Activated T-cell treated with anti-CD3 and anti-CD28 coated beads, Interleukin-2, amount 50 U/mL, for 24 hours (primary cell): ENCODE measurements around the gene BIVM.
"Not testable (repeated sequence)": the region's sequence is repeated elsewhere in the genome, so short reads cannot be mapped to it uniquely, and the experiment has no call there.

Source experiments
- DNase-seq: peaks from one replicate; pipeline ENCODE4 v3.0.0-alpha.2; 2020
- H3K27ac Mint-ChIP-seq: 2 replicates; pipeline ENCODE4 v1.8.0; 2020; ENCODE audit warnings: mild to moderate bottlenecking, mixed read lengths
- H3K27me3 Mint-ChIP-seq: 2 replicates; pipeline ENCODE4 v1.8.0; 2020; ENCODE audit warnings: mixed read lengths
- H3K36me3 Mint-ChIP-seq: 2 replicates; pipeline ENCODE4 v1.8.0; 2020; ENCODE audit warnings: low read depth, mixed read lengths
- H3K4me1 Mint-ChIP-seq: 2 replicates; pipeline ENCODE4 v1.8.0; 2020; ENCODE audit warnings: low read depth, mixed read lengths
- H3K4me3 Mint-ChIP-seq: 2 replicates; pipeline ENCODE4 v1.8.0; 2020; ENCODE audit warnings: mild to moderate bottlenecking, moderate library complexity, mixed read lengths
- H3K9me3 Mint-ChIP-seq: 2 replicates; pipeline ENCODE4 v1.8.0; 2020; ENCODE audit warnings: mixed read lengths

BIVM gene

GRCh38 chr13:102774591-102775520 is 24.1 kb upstream of the BIVM start:
- peak overlapping the region; percentile 90 for H3K27ac Mint-ChIP-seq
- H3K4me1 Mint-ChIP-seq = peaks cover 60% of the 10 kb centered on the region
- peak overlapping the region; percentile 90 for H3K4me3 Mint-ChIP-seq
- H3K36me3 Mint-ChIP-seq = peaks cover 26% of the 10 kb centered on the region
- H3K9me3 Mint-ChIP-seq = no peaks in the 10 kb centered on the region
- DNase-seq = no peak
- no peaks in the 10 kb centered on the region for H3K27me3 Mint-ChIP-seq

- Mint-ChIP-seq H3K36me3 (peaks cover 32% of the 10 kb centered on the region), H3K9me3 (peaks cover 3% of the 10 kb centered on the region), H3K4me3 (no peak overlapping the region), H3K27ac (no peak overlapping the region), H3K4me1 (peaks cover 61% of the 10 kb centered on the region), H3K27me3 (no peaks in the 10 kb centered on the region)
- no peak for DNase-seq
Measured at GRCh38 chr13:102776271-102776670, 22.6 kb upstream of the BIVM start.

DNA sequence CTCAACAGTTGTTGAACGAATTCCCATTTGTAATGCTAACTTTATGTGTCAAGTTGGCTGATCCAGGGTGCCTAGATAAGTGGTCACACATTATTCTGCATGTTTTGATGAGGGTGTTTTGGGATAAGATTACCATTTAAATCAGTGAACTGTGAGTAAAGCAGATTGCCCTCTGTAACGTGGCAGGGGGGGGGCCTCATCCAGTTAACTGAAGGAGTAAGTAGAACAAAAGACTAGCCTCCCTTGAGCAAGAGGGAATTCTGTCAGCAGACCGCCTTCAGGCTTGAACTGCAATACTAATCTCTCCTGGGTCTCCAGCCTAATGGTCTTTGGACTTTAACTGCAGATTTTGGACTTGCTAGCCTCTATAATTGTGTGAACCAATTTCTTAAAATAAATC is 21.2 kb upstream of the BIVM start:
- Mint-ChIP-seq H3K9me3 (peaks cover 8% of the 10 kb centered on the region), H3K36me3 (peaks cover 33% of the 10 kb centered on the region), H3K27ac (no peak overlapping the region), H3K27me3 (no peaks in the 10 kb centered on the region), H3K4me1 (peaks cover 46% of the 10 kb centered on the region), H3K4me3 (no peak overlapping the region)
- DNase-seq = no peak

- no peak for DNase-seq
- Mint-ChIP-seq H3K4me1 (peaks cover 35% of the 10 kb centered on the region), H3K9me3 (peaks cover 8% of the 10 kb centered on the region), H3K4me3 (peak overlapping the region; percentile 55), H3K36me3 (peaks cover 31% of the 10 kb centered on the region), H3K27ac (peak overlapping the region; percentile 93), H3K27me3 (no peaks in the 10 kb centered on the region)
Measured at GRCh38 chr13:102779436-102780159, 19.3 kb upstream of the BIVM start.

DNA sequence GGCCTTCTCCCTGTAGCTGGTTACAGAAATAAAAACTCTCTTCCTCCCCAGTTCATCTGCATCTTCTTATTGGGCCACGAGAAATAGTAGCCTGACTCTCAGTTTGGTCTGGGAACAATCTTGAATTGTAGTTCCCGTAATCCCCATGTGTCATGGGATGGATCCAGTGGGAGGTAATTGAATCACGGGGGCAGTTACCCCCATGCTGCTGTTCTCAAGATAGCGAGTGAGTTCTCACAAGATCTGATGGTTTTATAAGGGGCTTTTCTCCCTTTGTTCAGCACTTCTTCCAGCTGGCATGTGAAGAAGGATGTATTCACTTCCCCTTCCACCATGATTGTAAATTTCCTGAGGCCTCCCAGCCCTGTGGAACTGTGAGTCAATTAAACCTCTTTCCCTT is 18.3 kb upstream of the BIVM start:
- DNase-seq, H3K4me3 Mint-ChIP-seq: not testable (repeated sequence)
- peak overlapping the region; percentile 81 for H3K27ac Mint-ChIP-seq

DNA sequence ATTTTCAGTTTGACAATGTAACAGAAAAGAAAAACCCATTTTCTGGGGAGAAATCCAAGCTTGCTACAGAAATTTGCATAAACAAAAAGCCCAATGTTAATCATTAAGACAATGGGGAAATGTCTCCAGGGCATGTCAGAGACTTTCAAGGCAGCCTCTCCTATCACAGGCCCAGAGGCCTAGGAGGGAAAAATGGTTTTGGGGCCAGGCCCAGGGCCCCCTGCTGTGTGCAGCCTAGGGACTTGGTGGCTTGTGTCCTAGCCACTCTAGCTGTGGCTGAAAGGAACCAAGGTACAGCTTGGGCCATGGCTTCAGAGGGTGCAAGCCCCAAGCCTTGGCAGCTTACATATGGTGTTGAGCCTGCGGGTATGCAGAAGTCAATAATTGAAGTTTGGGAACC is 17.3 kb upstream of the BIVM start:
- DNase-seq = no peak
- Mint-ChIP-seq H3K36me3 (peaks cover 32% of the 10 kb centered on the region), H3K4me1 (peaks cover 34% of the 10 kb centered on the region), H3K4me3 (no peak overlapping the region), H3K9me3 (peaks cover 8% of the 10 kb centered on the region), H3K27me3 (no peaks in the 10 kb centered on the region), H3K27ac (no peak overlapping the region)

More for the DNA sequence above, 18.3 kb upstream of the BIVM start:
- Mint-ChIP-seq H3K36me3 (peaks cover 32% of the 10 kb centered on the region), H3K4me1 (peaks cover 31% of the 10 kb centered on the region)
- H3K27me3 Mint-ChIP-seq, H3K9me3 Mint-ChIP-seq: not testable (repeated sequence)

- no peak overlapping the region for H3K4me3 Mint-ChIP-seq
- peaks cover 53% of the 10 kb centered on the region for H3K36me3 Mint-ChIP-seq
- no peaks in the 10 kb centered on the region for H3K27me3 Mint-ChIP-seq
- peaks cover 8% of the 10 kb centered on the region for H3K9me3 Mint-ChIP-seq
- no peak for DNase-seq
- no peak overlapping the region for H3K27ac Mint-ChIP-seq
- H3K4me1 Mint-ChIP-seq = peaks cover 22% of the 10 kb centered on the region
Measured at GRCh38 chr13:102784483-102784882, 14.4 kb upstream of the BIVM start.

DNA sequence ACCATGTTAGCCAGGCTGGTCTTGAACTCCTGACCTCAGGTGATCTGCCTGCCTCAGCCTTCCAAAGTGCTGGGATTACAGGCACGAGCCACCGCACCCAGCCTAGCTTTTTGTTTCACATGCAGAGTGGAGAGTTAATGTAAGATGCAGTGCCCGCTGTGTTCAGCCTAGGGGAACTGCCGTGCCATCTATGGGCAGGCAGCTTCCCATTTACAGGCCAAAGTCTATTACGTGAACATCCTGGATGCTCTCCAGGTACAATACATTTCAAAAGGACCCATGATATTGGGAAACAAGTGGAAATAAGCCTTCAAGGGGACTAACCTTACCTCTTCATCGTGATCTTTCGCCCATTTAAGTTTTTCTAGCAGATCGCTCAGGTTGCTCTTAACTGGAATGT is 10.2 kb upstream of the BIVM start:
- no peak overlapping the region for H3K27ac Mint-ChIP-seq

GRCh38 chr13:102792396-102792795 is 6.5 kb upstream of the BIVM start:
- H3K27ac Mint-ChIP-seq = no peak overlapping the region
- H3K4me1 Mint-ChIP-seq = peaks cover 5% of the 10 kb centered on the region
- H3K9me3 Mint-ChIP-seq = no peaks in the 10 kb centered on the region
- H3K4me3 Mint-ChIP-seq = no peak overlapping the region
- H3K27me3 Mint-ChIP-seq = peaks cover 16% of the 10 kb centered on the region
- peaks cover 43% of the 10 kb centered on the region for H3K36me3 Mint-ChIP-seq
- DNase-seq = no peak

More for the DNA sequence above, 10.2 kb upstream of the BIVM start:
- no peaks in the 10 kb centered on the region for H3K9me3 Mint-ChIP-seq
- peaks cover 4% of the 10 kb centered on the region for H3K4me1 Mint-ChIP-seq
- H3K27me3 Mint-ChIP-seq = no peaks in the 10 kb centered on the region
- no peak for DNase-seq
- H3K36me3 Mint-ChIP-seq = peaks cover 48% of the 10 kb centered on the region
- H3K4me3 Mint-ChIP-seq = no peak overlapping the region

DNA sequence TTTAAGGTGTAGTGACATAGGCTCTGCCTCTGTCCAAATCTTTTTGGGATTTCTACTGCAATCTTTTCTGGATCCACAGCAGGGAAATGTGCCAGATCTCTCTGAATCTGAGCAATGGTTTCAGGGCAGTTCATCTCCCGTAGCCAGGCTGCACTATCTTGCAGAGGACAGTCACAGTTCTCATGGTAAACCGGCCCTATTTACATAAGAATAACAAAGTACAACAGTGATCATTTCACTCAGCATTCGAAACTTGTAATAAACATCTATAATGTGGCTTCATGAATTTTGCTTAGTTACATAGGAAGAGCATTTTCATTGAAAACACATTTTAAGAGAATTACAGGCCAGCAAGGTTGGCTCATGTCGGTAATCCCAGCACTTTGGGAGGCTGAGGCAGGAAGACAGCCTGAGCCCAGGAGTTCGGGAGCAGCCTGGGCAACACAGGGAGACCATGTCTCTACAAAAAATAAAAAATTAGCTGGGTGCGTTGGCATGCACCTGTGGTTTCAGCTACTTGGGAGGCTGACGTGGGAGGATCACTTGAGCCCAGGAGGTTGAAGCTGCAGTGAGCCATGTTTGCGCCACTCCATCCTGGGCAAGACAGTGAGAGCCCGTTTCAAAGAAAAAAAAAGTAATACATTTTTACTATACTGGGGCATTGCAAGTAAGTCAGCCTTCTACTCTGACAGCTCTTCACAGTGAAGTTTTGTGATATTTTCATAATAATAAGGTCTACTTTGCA is 5.1 kb upstream of the BIVM start:
- peaks cover 11% of the 10 kb centered on the region for H3K4me1 Mint-ChIP-seq
- peaks cover 35% of the 10 kb centered on the region for H3K36me3 Mint-ChIP-seq
- H3K4me3 Mint-ChIP-seq = no peak overlapping the region
- H3K27ac Mint-ChIP-seq = no peak overlapping the region
- no peak for DNase-seq
- H3K9me3 Mint-ChIP-seq = no peaks in the 10 kb centered on the region
- peaks cover 27% of the 10 kb centered on the region for H3K27me3 Mint-ChIP-seq

GRCh38 chr13:102799426-102800144 is 666 bp downstream of the BIVM start:
- Mint-ChIP-seq H3K9me3 (no peaks in the 10 kb centered on the region), H3K27me3 (peaks cover 30% of the 10 kb centered on the region), H3K4me3 (peak overlapping the region; percentile 88), H3K36me3 (peaks cover 17% of the 10 kb centered on the region), H3K4me1 (peaks cover 32% of the 10 kb centered on the region), H3K27ac (peak overlapping the region; percentile 69)
- no peak for DNase-seq

GRCh38 chr13:102800145-102801041 is 1.5 kb downstream of the BIVM start:
- Mint-ChIP-seq H3K27me3 (peaks cover 28% of the 10 kb centered on the region), H3K4me3 (peak overlapping the region; percentile 88), H3K27ac (peak overlapping the region; percentile 69), H3K36me3 (peaks cover 17% of the 10 kb centered on the region), H3K4me1 (peaks cover 32% of the 10 kb centered on the region), H3K9me3 (no peaks in the 10 kb centered on the region)
- peak; percentile 90 for DNase-seq

DNA sequence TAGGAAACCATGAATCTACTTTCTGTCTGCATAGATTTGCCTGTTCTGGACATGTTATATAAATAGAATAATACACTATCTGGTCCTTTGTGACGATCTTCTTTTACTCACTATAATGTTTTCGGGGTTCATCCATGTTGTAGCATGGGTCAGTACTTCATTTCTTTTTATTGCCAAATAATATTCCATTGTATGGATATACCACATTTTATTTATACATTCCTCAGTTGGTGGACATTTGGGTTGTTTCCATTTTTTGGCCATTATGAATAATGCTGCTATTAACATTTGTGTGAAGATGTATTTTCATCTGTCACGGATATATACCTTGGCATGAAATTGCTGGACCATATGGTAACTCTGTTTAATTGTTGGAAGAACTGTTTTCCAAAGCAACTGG is 6.8 kb downstream of the BIVM start:
- no peak overlapping the region for H3K27ac Mint-ChIP-seq
- no peak overlapping the region for H3K4me3 Mint-ChIP-seq
- no peaks in the 10 kb centered on the region for H3K27me3 Mint-ChIP-seq
- H3K4me1 Mint-ChIP-seq = peaks cover 24% of the 10 kb centered on the region
- DNase-seq = no peak
- peaks cover 27% of the 10 kb centered on the region for H3K36me3 Mint-ChIP-seq
- H3K9me3 Mint-ChIP-seq = no peaks in the 10 kb centered on the region
